HG03280 (cell line): Measurements from ENCODE around the gene NTN5.
A peak's percentile ranks its signal among the peaks of the same experiment; 100 is the strongest.
"Not testable (repeated sequence)": the region's sequence is repeated elsewhere in the genome, so short reads cannot be mapped to it uniquely, and the experiment has no call there.

Source experiments
- ATAC-seq: cut with Tn5 transposase; IDR thresholded peaks from one replicate; pipeline ENCODE4 v1.9.1; 2021; ENCODE audit warnings: mild to moderate bottlenecking, moderate library complexity; ENCODE audit not compliant: unreplicated experiment

Gene NTN5

GRCh38 chr19:48670699-48671445, 1.9 kb downstream of the NTN5 start:
- ATAC-seq = no peak

GRCh38 chr19:48669903-48670668, 2.7 kb downstream of the NTN5 start:
- no peak for ATAC-seq

GRCh38 chr19:48668761-48669160, 4.1 kb downstream of the NTN5 start:
- no peak for ATAC-seq

- no peak for ATAC-seq
Observed at GRCh38 chr19:48668332-48668731, 4.5 kb downstream of the NTN5 start.

- no peak for ATAC-seq
Observed at GRCh38 chr19:48665786-48666185, 7.0 kb downstream of the NTN5 start.

- ATAC-seq = no peak
Observed at GRCh38 chr19:48664476-48664875, 8.3 kb downstream of the NTN5 start.

GRCh38 chr19:48663667-48664066, 9.2 kb downstream of the NTN5 start:
- no peak for ATAC-seq

GRCh38 chr19:48661711-48662090, 11.1 kb downstream of the NTN5 start:
- no peak for ATAC-seq

GRCh38 chr19:48660852-48661710, 11.7 kb downstream of the NTN5 start:
- peak; percentile 73 for ATAC-seq

GRCh38 chr19:48659768-48660167, 13.0 kb downstream of the NTN5 start:
- no peak for ATAC-seq

GRCh38 chr19:48658483-48658882, 14.3 kb downstream of the NTN5 start:
- ATAC-seq = no peak

- ATAC-seq = not testable (repeated sequence)
Observed at GRCh38 chr19:48657828-48658227, 15.0 kb downstream of the NTN5 start.

GRCh38 chr19:48656840-48657474, 15.9 kb downstream of the NTN5 start:
- no peak for ATAC-seq

- ATAC-seq = no peak
Observed at GRCh38 chr19:48654299-48655059, 18.3 kb downstream of the NTN5 start.

GRCh38 chr19:48651683-48652048, 21.2 kb downstream of the NTN5 start:
- no peak for ATAC-seq

- no peak for ATAC-seq
Observed at GRCh38 chr19:48650974-48651682, 21.7 kb downstream of the NTN5 start.

- no peak for ATAC-seq
Observed at GRCh38 chr19:48648134-48648533, 24.7 kb downstream of the NTN5 start.

- no peak for ATAC-seq
Observed at GRCh38 chr19:48646722-48647216, 26.0 kb downstream of the NTN5 start.

GRCh38 chr19:48646001-48646721, 26.7 kb downstream of the NTN5 start, which contains the start of gene CA11:
Gene CA11 (minus strand): TSS chr19:48646187. CDS start chr19:48645632, 555 bp downstream.
- ATAC-seq = peak; percentile 81
